IPS DF 19.7 (cell line): ENCODE data around the gene SLC13A5.
"Not testable (repeated sequence)": the region's sequence is repeated elsewhere in the genome, so short reads cannot be mapped to it uniquely, and the experiment has no call there.

Experiments used
- DNase-seq: peaks from one replicate; pipeline ENCODE4 v3.0.0-alpha.2; 2013; ENCODE audit warnings: low read depth, low spot score

SLC13A5 gene

DNA sequence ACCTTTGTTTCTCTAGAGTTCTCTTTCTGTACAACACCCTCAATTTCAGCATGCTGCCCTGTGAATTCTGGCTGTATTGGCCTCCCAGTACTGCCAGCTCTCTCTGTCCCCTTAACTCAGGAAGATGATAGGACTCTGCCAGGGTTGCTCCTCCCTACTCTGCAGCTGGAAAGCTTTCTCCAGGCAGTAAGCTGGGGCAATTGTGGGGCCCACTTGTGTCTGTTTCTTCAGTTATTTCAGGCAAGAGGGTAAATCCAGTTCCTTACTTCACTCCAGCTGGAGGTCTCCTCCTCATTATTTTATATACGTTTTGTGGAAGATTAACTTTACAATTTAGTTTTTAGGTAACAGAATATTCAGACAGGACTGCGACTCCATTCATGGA is 51.7 kb downstream of the SLC13A5 start:
- no peak for DNase-seq

GRCh38 chr17:6660805-6661463 is 52.2 kb downstream of the SLC13A5 start:
- DNase-seq = no peak

GRCh38 chr17:6660101-6660500 is 53.1 kb downstream of the SLC13A5 start:
- no peak for DNase-seq

DNA sequence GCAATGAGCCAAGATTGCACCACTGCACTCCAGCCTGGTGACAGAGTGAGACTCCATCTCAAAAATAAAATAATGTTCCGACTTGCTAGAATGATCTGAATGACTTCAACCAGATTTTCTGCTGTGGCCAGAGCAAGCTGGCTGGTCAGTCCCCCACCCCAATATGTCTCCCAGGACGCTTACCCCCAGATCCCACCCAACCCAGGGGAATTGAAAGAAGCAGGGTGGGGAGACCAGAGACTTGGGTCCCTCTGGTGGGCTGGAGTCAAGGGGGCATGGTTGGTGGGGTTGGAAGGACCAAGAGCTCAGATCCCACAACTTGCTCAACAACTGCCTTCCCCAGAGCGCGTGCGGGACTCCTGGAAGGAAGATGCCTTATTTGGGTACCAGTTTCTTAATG is 54.8 kb downstream of the SLC13A5 start:
- DNase-seq = not testable (repeated sequence)

GRCh38 chr17:6657633-6658287 is 55.4 kb downstream of the SLC13A5 start:
- DNase-seq = no peak

DNA sequence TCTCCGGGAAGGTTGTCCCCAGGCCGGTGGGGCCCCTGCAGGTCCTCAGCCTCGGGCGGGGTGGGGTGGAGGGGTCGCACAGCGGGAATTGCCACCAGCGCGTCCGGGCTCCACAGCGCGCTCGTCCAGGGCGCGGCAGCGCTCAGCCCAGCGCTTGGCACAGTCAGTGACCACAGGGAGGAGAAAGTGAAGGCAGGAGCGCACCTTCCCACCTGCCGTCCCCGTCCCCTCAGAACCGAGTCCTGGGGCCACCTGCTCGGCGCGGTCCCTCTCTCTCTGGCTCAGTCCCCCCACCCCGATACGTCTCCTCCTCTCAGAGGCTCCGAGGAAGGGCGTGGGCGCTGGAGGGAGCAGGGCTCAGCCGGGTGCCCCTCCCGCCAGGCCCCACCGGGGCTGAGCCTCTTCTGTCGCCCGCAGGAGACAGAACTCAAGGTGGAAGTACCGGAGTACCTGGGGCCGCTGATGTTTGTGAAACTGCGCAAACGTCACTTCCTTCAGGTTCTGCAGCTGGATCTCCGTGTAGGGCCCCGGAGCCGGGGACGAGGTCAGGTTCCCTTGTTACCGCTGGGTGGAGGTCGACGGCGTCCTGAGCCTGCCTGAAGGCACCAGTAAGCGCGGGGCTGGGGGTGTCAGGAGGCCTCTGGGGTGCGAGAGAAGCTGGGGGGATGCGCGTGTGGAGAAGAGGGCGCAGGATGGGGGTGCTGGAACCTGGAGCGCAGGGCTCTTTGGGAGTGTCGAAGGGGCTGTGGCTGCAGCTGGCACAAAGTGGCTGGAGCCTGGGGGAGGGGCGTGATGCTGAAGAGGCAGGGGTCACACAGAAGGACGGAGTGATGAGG is 56.2 kb downstream of the SLC13A5 start:
- not testable (repeated sequence) for DNase-seq

GRCh38 chr17:6655732-6656361 is 57.3 kb downstream of the SLC13A5 start:
- not testable (repeated sequence) for DNase-seq

- peak; percentile 61 for DNase-seq
Observed at GRCh38 chr17:6654841-6655731, 58.1 kb downstream of the SLC13A5 start.

DNA sequence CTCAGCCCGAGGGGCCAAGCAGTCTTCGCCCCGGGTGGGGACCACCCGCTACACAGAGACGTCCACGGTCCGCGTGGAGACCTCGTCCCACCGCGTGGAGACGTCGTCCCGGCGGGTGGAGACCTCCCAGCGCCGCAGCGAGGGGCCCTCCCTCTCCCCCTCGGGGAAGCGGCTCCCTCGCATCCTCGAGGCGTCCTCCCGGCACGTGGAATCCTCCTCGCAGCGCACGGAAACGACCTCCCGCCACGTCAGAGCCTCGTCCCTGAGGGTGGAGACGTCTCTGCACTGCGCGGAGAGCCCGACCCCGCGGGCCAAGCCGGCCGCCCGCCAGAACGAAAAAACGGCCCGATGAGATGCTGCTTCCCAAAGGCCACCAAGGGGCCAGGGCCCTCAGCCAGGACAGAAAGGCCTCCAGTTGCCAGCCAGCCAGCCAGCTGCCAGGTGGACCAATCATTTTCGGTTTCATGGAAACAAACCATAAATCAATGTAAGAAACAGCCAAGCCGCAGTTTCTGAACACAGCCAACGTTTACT is 61.2 kb downstream of the SLC13A5 start:
- DNase-seq = no peak

DNA sequence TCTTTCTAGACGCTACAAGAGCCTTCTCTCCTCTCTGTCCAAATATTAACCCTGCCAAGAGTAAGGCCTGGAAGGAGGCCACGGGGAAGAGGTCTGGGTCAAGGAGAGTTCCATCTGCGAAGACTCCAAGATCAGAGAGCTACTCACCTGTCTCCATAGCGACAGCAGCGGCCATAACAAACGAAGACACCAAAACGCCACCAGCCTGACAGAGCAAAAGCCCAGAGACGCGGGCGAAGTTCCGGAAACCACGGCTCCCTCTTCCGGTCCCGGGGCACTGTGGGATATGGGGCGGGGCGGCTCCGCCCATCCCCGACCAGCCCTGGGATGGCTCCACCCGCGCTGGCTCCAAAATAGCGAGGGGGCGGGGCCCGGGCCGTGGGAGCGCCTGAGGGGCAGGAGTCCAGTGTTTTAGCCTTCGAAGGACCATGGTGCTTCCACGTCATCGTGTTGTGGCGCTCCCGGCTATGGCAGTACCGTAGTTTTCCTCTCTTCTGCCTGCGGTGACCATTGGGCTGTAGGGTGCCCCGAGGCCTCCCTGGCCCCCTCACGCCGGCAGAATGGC is 61.7 kb downstream of the SLC13A5 start, which contains the start of the genes C17orf100 and MED31:
TSS of gene C17orf100 (plus strand) at position 409 of the 565 bp plus-strand sequence. CDS start at position 561, 152 bp downstream.
TSS of gene MED31 (minus strand) at position 252 of the 565 bp plus-strand sequence. CDS start at position 175, 77 bp downstream.
- peak; percentile 86 for DNase-seq

DNA sequence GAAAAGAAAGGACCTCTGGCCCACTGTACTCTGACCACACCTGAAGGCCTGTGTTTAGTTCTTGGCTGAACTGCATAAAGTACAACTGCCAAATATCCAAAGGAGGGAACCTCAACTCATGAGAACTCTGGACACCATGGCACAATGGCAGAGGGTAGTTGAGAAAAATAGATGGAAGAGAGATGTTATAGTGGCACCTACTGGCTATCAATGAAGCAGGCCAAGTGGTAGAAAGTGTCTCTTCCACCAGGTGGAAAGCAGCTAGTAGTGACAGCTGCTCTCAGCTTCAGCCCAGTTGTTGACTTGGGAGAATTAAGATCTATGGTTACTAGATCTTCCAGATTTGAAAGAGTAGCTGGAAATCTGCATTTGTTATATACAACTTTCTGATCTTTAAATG is 65.0 kb downstream of the SLC13A5 start:
- DNase-seq = no peak

GRCh38 chr17:6643451-6644125 is 69.6 kb downstream of the SLC13A5 start:
- no peak for DNase-seq

- DNase-seq = no peak
Observed at GRCh38 chr17:6642592-6642991, 70.6 kb downstream of the SLC13A5 start.

- no peak for DNase-seq
Observed at GRCh38 chr17:6641247-6641863, 71.8 kb downstream of the SLC13A5 start.

DNA sequence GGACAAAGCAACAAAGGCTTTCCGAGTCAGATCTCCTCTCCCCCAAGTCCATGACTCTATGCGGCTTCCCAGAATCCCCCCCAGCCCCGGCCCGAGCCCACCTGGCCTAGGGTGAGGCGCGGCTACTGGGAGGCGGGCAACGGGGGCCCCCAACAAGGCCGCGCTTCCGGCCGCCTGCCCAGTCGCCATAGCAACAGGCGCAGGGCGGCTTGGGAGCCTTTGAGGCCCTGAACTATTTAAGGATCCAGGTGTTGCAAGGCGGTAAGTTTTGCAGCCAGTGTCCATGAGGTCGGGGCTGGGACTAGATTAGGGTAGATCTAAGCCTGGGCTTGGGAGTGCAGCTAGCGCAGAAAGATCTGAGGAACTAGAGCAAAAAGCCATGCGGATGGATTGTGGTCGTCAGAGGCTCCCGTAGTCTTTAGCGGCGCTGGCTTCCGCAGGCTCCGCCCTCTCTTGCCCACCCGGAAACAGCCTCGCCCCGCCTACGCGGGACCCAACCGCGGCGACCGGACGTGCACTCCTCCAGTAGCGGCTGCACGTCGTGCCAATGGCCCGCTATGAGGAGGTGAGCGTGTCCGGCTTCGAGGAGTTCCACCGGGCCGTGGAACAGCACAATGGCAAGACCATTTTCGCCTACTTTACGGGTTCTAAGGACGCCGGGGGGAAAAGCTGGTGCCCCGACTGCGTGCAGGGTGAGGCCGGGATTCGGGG is 72.5 kb downstream of the SLC13A5 start, which contains the start of the genes KIAA0753 and TXNDC17:
TSS of gene KIAA0753 (minus strand) at position 176 of the 711 bp plus-strand sequence. CDS start 5,608 bp downstream, outside the sequence.
TSS of gene TXNDC17 (plus strand) at position 525 of the 711 bp plus-strand sequence. CDS start at position 548, 23 bp downstream.
- DNase-seq = no peak

GRCh38 chr17:6639586-6640535 is 73.3 kb downstream of the SLC13A5 start:
- DNase-seq = no peak

DNA sequence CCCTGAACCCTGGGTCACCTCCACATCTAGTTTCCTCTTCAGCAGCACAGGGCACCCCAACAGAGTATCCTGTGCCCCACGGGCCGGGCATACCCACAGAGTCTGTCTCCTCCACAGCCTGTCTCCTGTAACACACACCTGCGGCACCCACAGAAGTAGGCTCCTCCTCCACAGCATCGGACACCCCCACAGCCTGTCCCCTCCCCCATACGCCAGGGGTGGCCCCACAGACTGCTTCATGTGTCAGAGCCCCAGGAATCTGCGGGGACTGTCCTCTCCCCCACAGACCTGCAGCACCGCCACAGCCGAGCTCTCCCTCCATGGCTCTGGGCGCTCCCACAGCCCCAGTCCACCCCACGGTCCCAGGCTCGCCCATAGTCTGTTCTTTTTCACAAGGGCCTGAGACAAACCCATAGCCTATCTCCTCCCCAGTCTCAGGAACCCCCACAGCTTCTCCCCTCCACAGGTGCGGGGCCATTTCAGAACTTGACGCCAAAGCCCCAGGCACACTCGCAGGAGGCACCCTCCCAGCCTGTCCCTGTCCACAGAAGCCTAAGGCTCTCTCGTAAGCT is 74.1 kb downstream of the SLC13A5 start:
- DNase-seq = no peak
